Rectal smooth muscle tissue (tissue), 1 donor: Measurements from ENCODE around the gene TMEM125.
A peak's percentile ranks its signal among the peaks of the same experiment; 100 is the strongest.

Source experiments
- H3K27ac ChIP-seq: one replicate; pipeline ENCODE4 v1.7.0; 2013; ENCODE audit warnings: low read depth, low read length, inconsistent platforms
- H3K27me3 ChIP-seq: one replicate; pipeline ENCODE4 v1.7.0; 2013; ENCODE audit warnings: low read length; ENCODE audit not compliant: control insufficient read depth, insufficient read depth
- H3K36me3 ChIP-seq: one replicate; pipeline ENCODE4 v1.7.0; 2013; ENCODE audit warnings: low read length; ENCODE audit not compliant: control insufficient read depth, insufficient read depth
- H3K4me1 ChIP-seq: one replicate; pipeline ENCODE4 v1.7.0; 2013; ENCODE audit warnings: low read length; ENCODE audit not compliant: control insufficient read depth, insufficient read depth
- H3K4me3 ChIP-seq: one replicate; pipeline ENCODE4 v1.7.0; 2013; ENCODE audit warnings: low read length
- H3K9ac ChIP-seq: one replicate; pipeline ENCODE4 v1.7.0; 2013; ENCODE audit warnings: low read length

The TMEM125 gene

DNA sequence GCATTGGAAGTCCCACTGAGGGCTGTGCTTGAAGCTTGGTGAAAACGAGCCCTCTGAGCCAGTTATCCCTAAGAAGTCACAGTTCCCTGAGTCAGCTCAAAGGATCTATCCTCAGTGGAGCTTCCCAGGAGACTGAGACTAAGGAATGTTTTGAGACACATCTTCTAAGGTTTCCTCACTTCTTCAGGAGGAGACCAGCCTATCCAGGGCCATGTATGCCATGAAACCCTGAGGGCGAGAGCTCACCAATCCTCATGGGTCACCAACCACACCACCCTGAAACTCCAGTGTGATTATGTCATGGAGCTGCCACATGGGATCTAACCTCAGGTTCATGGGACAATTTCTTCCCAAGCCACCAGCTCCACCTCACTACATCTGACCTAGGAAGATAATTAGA, 23.4 kb downstream of the TMEM125 start:
- no peak overlapping the region for H3K4me3 ChIP-seq
- H3K27me3 ChIP-seq, result no peaks in the 10 kb centered on the region
- no peak overlapping the region for H3K9ac ChIP-seq
- H3K27ac ChIP-seq, result no peak overlapping the region
- no peaks in the 10 kb centered on the region for H3K36me3 ChIP-seq
- H3K4me1 ChIP-seq, result no peaks in the 10 kb centered on the region

DNA sequence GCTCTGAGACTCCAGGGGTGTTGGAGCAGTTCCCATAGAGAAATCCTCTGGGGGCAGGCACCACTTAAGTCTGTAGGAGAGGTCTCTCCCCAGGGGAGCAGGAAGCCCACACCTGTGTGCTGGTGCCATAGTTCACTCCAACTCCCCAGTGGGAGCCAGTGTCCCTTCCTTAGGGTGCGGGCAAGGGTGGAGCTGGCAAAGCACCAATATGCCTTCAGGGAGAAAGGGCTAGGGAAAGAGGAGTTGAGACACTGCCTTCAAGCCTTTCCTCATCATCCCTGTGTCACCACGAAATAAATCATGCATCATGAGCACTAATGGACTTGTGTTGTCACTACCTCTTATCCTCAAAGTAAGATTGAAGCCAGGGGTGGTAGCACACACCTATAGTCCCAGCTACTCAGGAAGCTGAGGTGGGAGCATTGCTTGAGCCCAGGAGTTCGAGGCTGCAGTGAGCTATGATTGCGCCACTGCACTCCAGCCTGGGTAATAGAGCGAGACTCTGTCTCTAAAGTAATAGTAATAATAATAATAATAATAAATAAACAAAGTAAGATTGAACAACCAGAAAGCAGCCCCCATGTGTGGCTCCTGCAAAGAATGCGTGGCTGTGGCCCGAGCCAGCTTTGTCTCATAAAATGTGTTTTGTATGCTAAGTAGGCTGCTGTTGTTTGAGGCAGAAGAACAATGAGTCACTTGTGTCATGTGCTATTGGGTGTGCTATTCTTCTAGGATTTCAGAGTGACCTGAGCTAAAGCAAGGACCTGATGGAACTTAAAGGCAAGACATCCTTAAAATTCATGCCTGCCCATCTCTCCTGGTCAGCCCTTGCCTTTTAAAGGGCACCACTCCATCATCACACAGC, 24.3 kb downstream of the TMEM125 start:
- Histone ChIP-seq H3K27me3 (no peaks in the 10 kb centered on the region), H3K4me1 (no peaks in the 10 kb centered on the region), H3K36me3 (no peaks in the 10 kb centered on the region), H3K27ac (no peak overlapping the region), H3K4me3 (no peak overlapping the region), H3K9ac (no peak overlapping the region)

DNA sequence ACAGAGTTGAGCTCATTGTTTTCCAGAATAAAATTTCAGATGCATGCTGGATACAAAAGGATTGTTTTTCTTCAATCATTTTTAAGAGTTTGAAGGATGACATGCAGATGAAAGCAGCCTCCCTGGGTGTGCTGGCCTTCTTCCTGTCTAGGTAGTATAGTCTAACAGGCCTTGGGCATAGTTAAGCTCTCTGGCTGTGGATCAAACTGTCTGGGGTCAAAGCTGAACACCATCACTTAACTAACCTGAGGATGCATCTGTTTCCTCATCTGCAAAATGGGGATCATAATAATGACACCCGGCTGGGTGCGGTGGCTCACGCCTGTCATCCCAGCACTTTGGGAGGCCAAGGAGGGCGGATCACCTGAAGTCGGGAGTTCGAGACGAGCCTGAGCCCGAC, 25.0 kb downstream of the TMEM125 start:
- Histone ChIP-seq H3K4me1 (no peaks in the 10 kb centered on the region), H3K9ac (no peak overlapping the region), H3K4me3 (no peak overlapping the region), H3K27me3 (no peaks in the 10 kb centered on the region), H3K27ac (no peak overlapping the region), H3K36me3 (no peaks in the 10 kb centered on the region)

DNA sequence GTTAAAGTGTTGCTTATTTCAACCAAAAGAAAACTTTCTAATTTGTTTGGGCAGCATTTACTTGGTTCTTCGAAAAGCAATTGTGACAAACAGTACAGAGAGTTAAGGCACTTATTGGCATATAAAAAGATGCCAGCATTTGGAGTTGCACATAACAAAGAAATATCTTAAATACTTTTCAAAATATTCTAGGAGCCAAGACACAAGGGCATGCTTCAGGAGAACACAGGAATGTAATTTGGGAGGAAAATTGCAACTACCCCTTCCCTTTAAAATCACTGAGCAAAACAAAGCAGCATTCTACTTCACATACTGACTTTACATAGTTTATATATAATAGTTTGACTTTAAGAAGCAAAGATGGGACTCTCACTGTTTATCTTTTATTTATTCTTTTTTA, 26.4 kb downstream of the TMEM125 start:
- Histone ChIP-seq H3K4me3 (no peak overlapping the region), H3K4me1 (no peaks in the 10 kb centered on the region), H3K27me3 (no peaks in the 10 kb centered on the region), H3K36me3 (no peaks in the 10 kb centered on the region), H3K9ac (no peak overlapping the region), H3K27ac (no peak overlapping the region)

DNA sequence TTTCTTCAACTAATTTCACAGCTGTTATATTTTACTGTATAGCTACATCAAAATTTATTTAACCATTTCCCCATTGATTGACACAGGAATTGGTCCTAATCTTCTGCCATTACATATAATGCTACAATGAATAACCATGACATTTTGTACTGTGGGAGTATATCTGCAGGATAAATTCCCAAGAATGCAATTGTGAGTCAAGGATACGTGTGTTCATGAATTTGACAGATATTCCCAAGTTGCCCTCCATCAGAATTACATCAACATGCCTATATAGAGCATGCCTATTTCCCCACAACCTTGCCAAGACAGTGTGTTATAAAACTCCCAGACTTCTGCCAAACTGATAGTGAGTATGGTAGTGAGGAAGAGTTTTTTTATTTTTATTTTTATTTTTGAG, 28.3 kb downstream of the TMEM125 start:
- H3K36me3 ChIP-seq, result no peaks in the 10 kb centered on the region
- H3K27me3 ChIP-seq, result no peaks in the 10 kb centered on the region
- no peak overlapping the region for H3K4me3 ChIP-seq
- no peak overlapping the region for H3K9ac ChIP-seq
- no peaks in the 10 kb centered on the region for H3K4me1 ChIP-seq
- no peak overlapping the region for H3K27ac ChIP-seq

DNA sequence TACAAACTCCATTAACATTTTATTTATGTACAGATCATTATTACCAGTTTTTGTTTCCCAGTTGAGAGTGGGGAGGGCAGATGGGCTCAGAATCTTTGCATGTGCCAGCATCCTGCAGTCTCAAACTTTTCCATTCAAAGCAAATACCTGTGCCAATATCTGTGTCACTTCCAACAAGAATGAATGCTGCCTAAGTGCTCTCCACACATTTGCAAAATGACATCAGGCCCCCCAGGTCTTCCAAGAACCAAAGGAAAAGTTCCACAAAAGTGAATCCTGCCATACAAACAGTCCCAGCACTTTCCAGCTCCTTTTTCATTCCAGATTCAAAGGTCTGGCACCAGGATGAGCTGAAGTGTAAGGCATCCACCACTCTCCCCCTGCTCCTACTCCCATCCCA, 29.3 kb downstream of the TMEM125 start:
- H3K27ac ChIP-seq, result no peak overlapping the region

DNA sequence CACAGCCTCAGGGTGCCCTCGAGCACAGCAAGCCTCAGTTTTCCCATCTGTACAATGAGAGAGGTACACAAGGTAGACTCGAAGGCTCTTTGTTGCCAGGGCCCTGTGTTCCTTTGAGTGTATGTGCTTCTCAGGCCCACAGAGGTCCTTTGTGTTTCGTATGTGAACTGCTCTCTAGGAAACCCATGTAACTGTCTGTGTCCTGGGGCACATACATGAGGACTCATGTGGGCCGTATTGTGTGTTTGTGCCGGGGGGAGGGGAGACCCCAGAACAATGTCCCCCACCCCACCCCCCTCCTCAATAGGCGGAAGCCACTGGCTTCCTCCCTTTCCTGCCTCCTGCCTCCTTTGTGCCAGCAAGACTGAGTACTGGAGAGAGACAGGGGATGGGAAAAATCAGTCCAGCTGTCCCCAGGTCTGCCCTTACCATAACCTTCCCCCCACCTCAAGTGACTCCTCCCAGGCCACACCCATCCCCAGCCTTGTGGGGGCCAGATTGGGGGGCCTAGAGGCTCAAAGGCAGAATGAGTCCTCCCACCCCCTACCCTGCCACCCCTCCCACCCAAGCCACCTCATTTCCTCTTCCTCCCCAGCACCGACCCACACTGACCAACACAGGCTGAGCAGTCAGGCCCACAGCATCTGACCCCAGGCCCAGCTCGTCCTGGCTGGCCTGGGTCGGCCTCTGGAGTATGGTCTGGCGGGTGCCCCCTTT, 30.8 kb downstream of the TMEM125 start, which contains the start of gene TIE1:
TIE1 (plus strand) TSS at position 605 of the 717 bp plus-strand sequence; CDS start at position 695, 90 bp downstream.
- H3K27me3 ChIP-seq, result no peaks in the 10 kb centered on the region
- H3K4me1 ChIP-seq, result no peaks in the 10 kb centered on the region
- H3K36me3 ChIP-seq, result no peaks in the 10 kb centered on the region
- H3K27ac ChIP-seq, result no peak within 1 kb of the TSS
- H3K4me3 ChIP-seq, result no peak within 1 kb of the TSS
- H3K9ac ChIP-seq, result no peak within 1 kb of the TSS

More for the DNA sequence above, 29.3 kb downstream of the TMEM125 start:
- no peak overlapping the region for H3K4me3 ChIP-seq
- H3K9ac ChIP-seq, result no peak overlapping the region
- no peaks in the 10 kb centered on the region for H3K27me3 ChIP-seq
- H3K36me3 ChIP-seq, result no peaks in the 10 kb centered on the region
- no peaks in the 10 kb centered on the region for H3K4me1 ChIP-seq

DNA sequence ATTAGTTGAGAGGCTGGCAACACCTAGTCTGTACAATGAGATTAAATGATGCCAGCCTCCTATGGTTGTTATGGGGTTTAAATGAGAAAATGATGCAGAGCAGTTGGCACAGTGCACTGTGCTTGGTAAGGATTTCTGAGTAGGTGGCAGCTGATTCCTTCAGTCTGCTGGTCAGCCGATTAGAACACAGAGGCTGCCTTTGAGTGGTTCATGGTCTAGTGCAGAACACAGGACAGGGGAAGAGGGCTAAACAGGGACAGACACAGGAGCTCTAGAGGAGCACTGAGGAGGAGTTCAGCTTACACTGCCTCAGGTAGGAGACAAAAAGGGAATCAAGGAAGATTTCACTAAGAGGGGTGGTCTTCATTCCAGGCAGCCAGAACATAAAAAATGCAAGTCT, 32.4 kb downstream of the TMEM125 start:
- Histone ChIP-seq H3K36me3 (no peaks in the 10 kb centered on the region), H3K27ac (no peak overlapping the region), H3K27me3 (no peaks in the 10 kb centered on the region), H3K4me1 (no peaks in the 10 kb centered on the region), H3K9ac (no peak overlapping the region), H3K4me3 (no peak overlapping the region)

DNA sequence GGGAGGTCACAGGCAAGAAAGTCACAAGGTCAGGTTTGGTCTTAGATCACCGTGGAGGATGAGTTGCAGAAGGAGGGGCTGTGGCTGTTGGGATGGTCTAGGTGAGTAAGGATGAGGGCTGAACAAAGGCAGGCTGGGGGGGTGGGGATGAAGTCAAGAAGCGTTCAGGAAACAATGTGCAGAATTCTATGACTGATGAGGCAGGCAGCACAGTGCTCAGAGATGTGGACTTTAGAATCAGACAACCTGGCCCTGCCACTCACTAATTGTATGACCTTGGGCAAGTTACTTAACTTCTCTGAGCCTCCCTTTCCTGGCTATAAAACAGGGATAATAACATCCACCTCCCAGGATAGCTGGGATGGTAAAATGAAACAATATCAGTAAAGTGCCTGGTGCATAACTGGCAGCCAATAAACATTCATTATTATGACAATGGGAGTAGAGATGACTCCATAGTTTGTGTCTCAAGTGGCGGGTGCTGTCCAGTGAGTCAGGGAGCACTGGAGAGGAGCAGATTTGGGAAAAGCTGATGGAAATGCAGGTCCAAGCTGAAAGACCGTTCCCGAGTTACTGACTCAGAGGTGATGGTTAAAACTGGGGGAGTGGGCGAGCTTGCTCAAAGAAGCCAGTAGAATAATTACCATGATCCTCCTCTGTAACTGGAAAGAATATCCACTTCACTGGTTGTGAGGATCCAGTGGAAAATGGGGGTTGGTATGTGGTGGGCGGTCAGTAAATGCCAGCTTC, 33.1 kb downstream of the TMEM125 start:
- no peak overlapping the region for H3K9ac ChIP-seq
- H3K36me3 ChIP-seq, result no peaks in the 10 kb centered on the region
- no peak overlapping the region for H3K27ac ChIP-seq
- H3K4me3 ChIP-seq, result no peak overlapping the region
- no peaks in the 10 kb centered on the region for H3K4me1 ChIP-seq
- no peaks in the 10 kb centered on the region for H3K27me3 ChIP-seq

DNA sequence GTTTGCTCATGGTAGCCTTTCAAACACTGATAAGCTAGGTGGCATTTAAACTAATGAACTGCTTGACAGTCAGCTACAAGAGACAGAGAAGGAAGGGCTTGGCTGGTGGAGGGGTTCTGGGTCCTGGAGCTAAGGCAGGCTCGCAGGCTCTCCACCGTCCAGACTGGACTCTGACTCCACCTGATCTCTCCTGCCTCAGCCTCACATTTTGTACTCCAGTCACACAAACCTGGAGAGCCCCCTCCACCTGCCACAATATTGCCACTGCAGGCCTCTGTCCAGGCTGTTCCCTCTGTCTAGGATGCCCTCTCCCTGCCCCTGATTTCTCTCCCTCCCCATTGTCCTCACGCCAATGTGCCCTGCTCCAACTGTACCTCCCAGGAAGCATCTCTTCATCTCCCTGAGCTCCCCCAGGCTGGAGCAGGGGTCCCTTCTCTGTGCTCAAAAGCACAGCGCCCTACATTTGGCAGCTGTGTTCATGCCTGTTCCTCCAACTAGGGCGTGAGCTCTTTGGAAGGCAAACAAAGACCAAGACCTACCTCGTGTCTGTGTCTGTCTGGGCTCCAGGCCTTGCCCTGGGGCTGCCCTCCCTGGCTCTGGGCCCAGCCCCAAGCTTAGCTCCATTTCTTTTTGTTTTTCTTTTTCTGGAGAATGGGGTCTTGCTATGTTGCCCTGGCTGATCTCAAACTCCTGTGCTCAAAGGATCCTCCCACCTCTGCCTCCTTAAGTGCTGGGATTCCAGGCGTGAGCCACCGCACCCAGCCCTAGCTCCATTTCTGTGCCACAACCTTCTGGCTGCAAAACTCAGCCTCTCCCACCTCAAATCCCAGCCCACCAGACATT, 33.9 kb downstream of the TMEM125 start:
- H3K36me3 ChIP-seq, result no peaks in the 10 kb centered on the region
- H3K4me3 ChIP-seq, result no peak overlapping the region
- H3K27me3 ChIP-seq, result no peaks in the 10 kb centered on the region
- no peaks in the 10 kb centered on the region for H3K4me1 ChIP-seq
- H3K27ac ChIP-seq, result no peak overlapping the region
- H3K9ac ChIP-seq, result peak overlapping the region; percentile 19

DNA sequence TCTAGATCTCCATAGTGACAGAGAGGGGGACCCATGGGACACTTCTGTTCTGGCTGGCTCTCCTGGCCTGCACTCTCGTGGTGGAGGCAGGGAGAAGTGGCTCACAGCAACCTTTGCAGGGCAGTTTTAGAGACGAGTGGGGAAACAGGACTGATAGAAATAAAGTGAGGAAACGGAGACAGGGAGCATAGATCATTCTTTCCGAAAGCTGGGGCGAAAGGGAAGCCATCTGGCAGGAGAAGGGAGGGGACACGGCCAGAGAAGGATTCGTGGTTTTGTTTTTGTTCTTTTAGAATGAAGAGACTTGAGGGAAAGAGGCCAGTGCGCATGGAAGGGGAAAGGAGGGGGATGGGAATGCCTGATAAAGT, 34.5 kb downstream of the TMEM125 start:
- Histone ChIP-seq H3K36me3 (no peaks in the 10 kb centered on the region), H3K27me3 (no peaks in the 10 kb centered on the region), H3K9ac (peak overlapping the region; percentile 19), H3K27ac (no peak overlapping the region), H3K4me3 (no peak overlapping the region), H3K4me1 (no peaks in the 10 kb centered on the region)
